CD4-positive, alpha-beta memory T cell (primary cell): ENCODE measurements around the gene TRA2A. TPM values are rescaled to one million over a fixed set of nuclear protein-coding genes. Genes with fewer than 3 reads are reported as not detected.

ENCODE experiments used
- CTCF ChIA-PET: fragments of 350-600 bp; sonication (Branson Sonifier 250); formaldehyde crosslinking; loops from one replicate; lab custom pipeline; 2021; ENCODE audit warnings: inconsistent platforms; ENCODE audit not compliant: partially characterized antibody; lab: Charles Lee
- POLR2A ChIA-PET: fragments of 350-600 bp; sonication (Branson Sonifier 250); formaldehyde crosslinking; loops from one replicate; lab custom pipeline; 2021; ENCODE audit not compliant: partially characterized antibody; lab: Charles Lee
- DNase-seq, 5 donors: peaks; one replicate each; pipeline versions ENCODE4 v3.0.0 to v3.0.0-alpha.2; 2020 to 2022; ENCODE audit warnings: mixed read lengths in 1 of 5
- H3K27ac ChIP-seq: one replicate; pipeline ENCODE4 v1.7.0; 2013; ENCODE audit warnings: low read depth, low read length
- H3K27me3 ChIP-seq: 2 replicates; pipeline ENCODE4 v1.7.0; 2013; ENCODE audit warnings: mild to moderate bottlenecking, low read length, moderate library complexity; ENCODE audit not compliant: insufficient read depth
- H3K36me3 ChIP-seq: 2 replicates; pipeline ENCODE4 v1.7.0; 2013; ENCODE audit warnings: mild to moderate bottlenecking, low read length, moderate library complexity; ENCODE audit not compliant: insufficient read depth
- H3K4me1 ChIP-seq: 2 replicates; pipeline ENCODE4 v1.7.0; 2013; ENCODE audit warnings: mild to moderate bottlenecking, low read length, moderate library complexity; ENCODE audit not compliant: insufficient read depth
- H3K4me3 ChIP-seq, 2 donors: one replicate each; pipeline ENCODE4 v1.7.0; 2013; ENCODE audit warnings: low read length in 2 of 2, mild to moderate bottlenecking in 1 of 2
- H3K9me3 ChIP-seq, 2 donors: one replicate each; pipeline ENCODE4 v1.7.0; 2013; ENCODE audit warnings: low read length in 2 of 2, control low read depth in 1 of 2; ENCODE audit not compliant: control insufficient read depth in 1 of 2
- H3K27ac Mint-ChIP-seq, 7 donors: one replicate each; pipeline ENCODE4 v1.8.0; 2020 to 2021; ENCODE audit warnings: mixed read lengths in 7 of 7, mild to moderate bottlenecking in 6 of 7, inconsistent platforms in 3 of 7, moderate library complexity in 3 of 7
- H3K27me3 Mint-ChIP-seq, 2 donors: one replicate each; pipeline ENCODE4 v1.8.0; 2020 to 2021; ENCODE audit warnings: mixed read lengths in 2 of 2
- H3K36me3 Mint-ChIP-seq, 2 donors: one replicate each; pipeline ENCODE4 v1.8.0; 2020 to 2021; ENCODE audit warnings: mixed read lengths in 2 of 2, inconsistent platforms in 1 of 2, mild to moderate bottlenecking in 1 of 2
- H3K4me1 Mint-ChIP-seq, 4 donors: one replicate each; pipeline ENCODE4 v1.8.0; 2020 to 2021; ENCODE audit warnings: mixed read lengths in 4 of 4, mild to moderate bottlenecking in 1 of 4
- H3K4me3 Mint-ChIP-seq, 8 donors: one replicate each; pipeline ENCODE4 v1.8.0; 2020 to 2021; ENCODE audit warnings: mixed read lengths in 8 of 8, mild to moderate bottlenecking in 7 of 8, moderate library complexity in 6 of 8, inconsistent platforms in 3 of 8
- H3K9me3 Mint-ChIP-seq, 8 donors: one replicate each; pipeline ENCODE4 v1.8.0; 2020 to 2021; ENCODE audit warnings: mixed read lengths in 8 of 8, mild to moderate bottlenecking in 5 of 8, inconsistent platforms in 3 of 8, moderate library complexity in 1 of 8
- intact Hi-C: fragments of 100-400 bp; cut with micrococcal nuclease; formaldehyde crosslinking; loops from one replicate; pipeline ENCODE4 v1.15.1; 2023
- polyA plus RNA-seq, 2 donors: library from polyadenylated mRNA; unstranded; fragments of 300-500 nt; fragmentation: Illumina TruSeq; gene quantifications; one replicate each; pipeline ENCODE4 v1.2.3, GENCODE V29; 2021
- total RNA-seq, 2 experiments: library from RNA; stranded (reverse); gene quantifications; one replicate each; pipeline ENCODE4 v1.2.3, GENCODE V29; 2021

TRA2A gene
- total and polyA plus RNA-seq, 4 experiments from 2014 or later, result 37.5 to 145 (median 90.1) TPM

DNA sequence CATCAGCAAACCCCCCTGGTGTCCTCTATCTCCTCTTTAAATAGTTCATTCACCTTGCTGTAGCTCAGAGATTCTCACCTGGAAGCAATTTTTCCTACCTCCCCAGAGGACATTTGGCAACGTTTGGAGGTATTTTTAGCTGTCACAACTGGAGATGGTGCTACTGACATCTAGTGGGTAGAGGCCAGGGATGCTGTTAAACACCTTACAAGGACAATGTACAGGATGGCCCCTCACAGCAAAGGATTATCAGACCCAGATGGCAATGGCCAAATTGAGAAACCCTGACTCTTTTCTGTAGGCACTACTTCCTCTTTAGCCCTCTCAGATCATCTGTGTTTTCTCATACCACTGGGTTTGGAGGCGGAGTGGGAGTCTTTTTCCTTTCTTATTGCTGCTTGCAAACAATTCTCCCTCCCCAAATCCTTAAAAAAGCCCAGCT lies 13.2 kb upstream of the TRA2A start:
- Histone ChIP-seq H3K9me3 (no peaks in the 10 kb centered on the region), H3K4me1 (peaks cover 5% of the 10 kb centered on the region), H3K27me3 (no peaks in the 10 kb centered on the region), H3K4me3 (no peak overlapping the region), H3K27ac (no peak overlapping the region), H3K36me3 (no peaks in the 10 kb centered on the region)
- Mint-ChIP-seq H3K9me3 (no peaks in the 10 kb centered on the region), H3K27me3 (no peaks in the 10 kb centered on the region), H3K4me1 (peaks cover 9 to 10% (median 10%) of the 10 kb centered on the region in 4 donors), H3K27ac (peak overlapping the region in 3 of 7 donors; percentile 24 to 74 (median 47)), H3K36me3 (no peaks in the 10 kb centered on the region), H3K4me3 (no peak overlapping the region)
- intact Hi-C loops, result loop anchor here (1.0 to 10.0 kb wide), 3 partner anchors 246 to 1550 kb away; partner anchors contain the start of gene MALSU1
- no peak for DNase-seq
- ChIA-PET CTCF (interaction anchor here (0.6 to 4.2 kb wide), 15 partner anchors 12 to 1029 kb away, joined by 3 to 25 read pairs (median 4); no protein-coding TSS in a partner anchor), POLR2A (interaction anchor here (2.9 kb wide), 1 partner anchor 14 kb away, joined by 11 read pairs; no protein-coding TSS in a partner anchor)

DNA sequence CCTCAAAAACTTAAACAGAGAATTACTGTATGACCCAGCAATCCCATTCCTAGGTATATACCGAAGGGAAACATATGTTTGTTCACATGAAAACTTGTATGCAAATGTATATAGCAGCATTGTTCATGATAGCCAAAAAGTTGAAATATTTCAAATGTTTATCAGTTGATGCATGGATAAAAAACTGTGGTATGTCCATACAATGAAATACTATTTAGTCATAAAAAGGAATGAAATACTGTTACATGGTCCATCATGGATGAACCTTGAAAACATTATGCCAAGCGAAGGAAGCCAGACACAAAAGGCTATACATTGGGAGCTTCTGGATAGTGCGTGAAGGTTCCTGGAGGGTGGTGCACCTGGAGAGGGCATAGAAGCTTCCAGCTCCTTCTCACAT lies 11.0 kb upstream of the TRA2A start:
- Mint-ChIP-seq H3K27me3 (no peaks in the 10 kb centered on the region), H3K4me3 (no peak overlapping the region), H3K4me1 (peaks cover 19 to 21% (median 20%) of the 10 kb centered on the region in 4 donors), H3K27ac (no peak overlapping the region), H3K36me3 (no peaks in the 10 kb centered on the region), H3K9me3 (no peaks in the 10 kb centered on the region)
- ChIA-PET CTCF (interaction anchor here (1.0 to 2.0 kb wide), 8 partner anchors 19 to 270 kb away, joined by 3 to 6 read pairs (median 4); partner anchors contain the start of gene FAM221A), POLR2A (interaction anchor here (2.9 kb wide), 1 partner anchor 12 kb away, joined by 11 read pairs; no protein-coding TSS in a partner anchor)
- Histone ChIP-seq H3K4me1 (peaks cover 22% of the 10 kb centered on the region), H3K36me3 (no peaks in the 10 kb centered on the region), H3K27ac (no peak overlapping the region), H3K9me3 (no peaks in the 10 kb centered on the region), H3K27me3 (no peaks in the 10 kb centered on the region), H3K4me3 (no peak overlapping the region)
- DNase-seq, result no peak
- intact Hi-C loops, result loop anchor here (10.0 kb wide), 1 partner anchor 1552 kb away; no protein-coding TSS in a partner anchor

DNA sequence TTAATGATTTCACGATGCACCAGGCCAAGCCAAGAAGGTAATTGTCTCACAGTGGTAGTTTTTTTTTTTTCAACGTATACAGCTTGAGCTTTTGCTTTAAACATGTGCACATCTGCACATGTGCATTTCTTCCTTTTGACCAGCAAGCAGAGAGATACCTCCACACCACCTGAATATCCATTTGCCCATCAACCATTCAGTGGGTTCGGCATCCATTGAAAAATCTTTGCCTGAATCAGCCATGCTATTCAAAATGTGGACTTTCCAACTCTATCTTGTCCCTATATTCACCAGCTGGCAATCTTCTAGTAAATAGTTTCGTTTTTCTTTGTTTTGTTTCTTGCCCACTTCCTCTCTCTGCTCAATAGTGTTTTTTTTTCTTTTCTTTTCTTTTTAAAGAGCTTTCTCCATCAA lies 7.7 kb upstream of the TRA2A start:
- ChIA-PET CTCF (interaction anchor here (0.6 to 4.0 kb wide), 16 partner anchors 7 to 1559 kb away, joined by 3 to 24 read pairs (median 4); no protein-coding TSS in a partner anchor), POLR2A (interaction anchor here (0.6 to 3.0 kb wide), 11 partner anchors 8 to 1440 kb away, joined by 3 to 32 read pairs (median 4); partner anchors contain the start of genes CCDC126, MALSU1 and TRA2A)
- H3K9me3 ChIP-seq, result no peaks in the 10 kb centered on the region
- peak overlapping the region in 1 of 2 donors; percentile 18 for H3K4me3 ChIP-seq
- Mint-ChIP-seq H3K4me3 (peak overlapping the region; percentile 51 to 85 (median 76)), H3K27ac (peak overlapping the region; percentile 65 to 90 (median 84)), H3K27me3 (no peaks in the 10 kb centered on the region), H3K9me3 (no peaks in the 10 kb centered on the region), H3K36me3 (no peaks in the 10 kb centered on the region), H3K4me1 (peaks cover 12 to 16% (median 14%) of the 10 kb centered on the region in 4 donors)
- peaks cover 22% of the 10 kb centered on the region for H3K4me1 ChIP-seq
- peak overlapping the region; percentile 36 for H3K27ac ChIP-seq
- H3K36me3 ChIP-seq, result no peaks in the 10 kb centered on the region
- peak in 3 of 5 donors; percentile 40 to 42 (median 41) for DNase-seq
- H3K27me3 ChIP-seq, result no peaks in the 10 kb centered on the region
- intact Hi-C loops, result loop anchor here (1.0 to 10.0 kb wide), 4 partner anchors 8 to 1645 kb away; partner anchors contain the start of genes CYCS and TRA2A

DNA sequence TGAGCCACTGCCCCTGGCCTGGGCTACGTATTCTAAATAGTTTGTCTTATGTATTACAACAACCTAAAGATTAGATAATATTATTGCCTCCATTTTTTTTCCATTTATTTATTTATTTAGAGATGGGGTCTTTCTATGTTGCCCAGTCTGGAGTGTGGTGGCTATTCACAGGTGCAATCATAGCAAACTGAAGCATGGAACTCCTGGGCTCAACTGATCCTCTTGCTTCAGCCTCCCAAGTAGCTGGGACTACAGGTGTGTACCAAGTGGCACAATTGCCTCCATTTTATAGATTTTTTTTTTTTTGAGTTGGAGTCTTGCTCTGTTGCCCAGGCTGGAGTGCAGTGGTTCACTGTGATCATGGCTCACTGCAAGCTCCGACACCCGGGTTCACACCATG lies 6.5 kb upstream of the TRA2A start:
- ChIA-PET CTCF (interaction anchor here (0.7 to 4.0 kb wide), 5 partner anchors 9 to 267 kb away, joined by 3 to 24 read pairs (median 10); partner anchors contain the start of gene STK31), POLR2A (interaction anchor here (1.0 to 1.7 kb wide), 3 partner anchors 28 to 240 kb away, joined by 4 to 7 read pairs (median 6); partner anchors contain the start of gene MALSU1)
- no peak overlapping the region for H3K4me3 ChIP-seq
- peaks cover 22% of the 10 kb centered on the region for H3K4me1 ChIP-seq
- H3K36me3 ChIP-seq, result no peaks in the 10 kb centered on the region
- H3K27ac ChIP-seq, result no peak overlapping the region
- Mint-ChIP-seq H3K4me3 (no peak overlapping the region), H3K27ac (peak overlapping the region in 1 of 7 donors; percentile 19), H3K36me3 (no peaks in the 10 kb centered on the region), H3K4me1 (peaks cover 14 to 16% (median 15%) of the 10 kb centered on the region in 4 donors), H3K27me3 (no peaks in the 10 kb centered on the region), H3K9me3 (no peaks in the 10 kb centered on the region)
- intact Hi-C loops, result loop anchor here (10.0 kb wide), 2 partner anchors 1586 to 1646 kb away; partner anchors contain the start of gene CYCS
- H3K9me3 ChIP-seq, result no peaks in the 10 kb centered on the region
- H3K27me3 ChIP-seq, result no peaks in the 10 kb centered on the region
- DNase-seq, result no peak

DNA sequence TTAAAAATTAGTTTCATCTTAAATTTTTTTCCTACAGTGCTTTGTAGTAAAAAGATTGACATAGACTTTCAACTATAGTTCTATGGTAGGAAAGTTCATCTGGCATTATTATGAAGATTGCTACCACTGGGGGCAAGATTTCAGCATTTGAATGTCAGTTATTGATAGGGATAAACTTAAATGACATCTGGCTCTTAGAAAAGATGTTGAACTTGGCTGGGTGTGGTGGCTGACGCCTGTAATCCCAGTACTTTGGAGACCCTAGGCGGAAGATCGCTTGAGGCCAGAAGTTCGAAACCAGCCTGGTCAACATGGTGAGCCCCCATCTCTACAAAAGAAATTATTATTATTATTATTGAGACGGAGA lies 1.4 kb upstream of the TRA2A start:
- POLR2A ChIA-PET, result no interaction called here
- H3K36me3 Mint-ChIP-seq, result peaks cover 6 to 23% of the 10 kb centered on the region in 2 donors
- Histone ChIP-seq H3K4me1 (peaks cover 28% of the 10 kb centered on the region), H3K27ac (no peak overlapping the region), H3K27me3 (no peaks in the 10 kb centered on the region), H3K4me3 (no peak overlapping the region), H3K36me3 (no peaks in the 10 kb centered on the region), H3K9me3 (no peaks in the 10 kb centered on the region)
- intact Hi-C loops, result loop anchor here (5.0 to 10.0 kb wide), 6 partner anchors 261 to 1652 kb away; partner anchors contain the start of genes CYCS, HYCC1, NUP42 and OSBPL3
- H3K9me3 Mint-ChIP-seq, result peaks cover 0 to 3% (median 0%) of the 10 kb centered on the region in 8 donors
- CTCF ChIA-PET, result interaction anchor here (1.1 to 1.2 kb wide), 3 partner anchors 11 to 37 kb away, joined by 3 to 4 read pairs (median 4); no protein-coding TSS in a partner anchor
- peak overlapping the region in 6 of 7 donors; percentile 61 to 100 (median 94) for H3K27ac Mint-ChIP-seq
- no peaks in the 10 kb centered on the region for H3K27me3 Mint-ChIP-seq
- peak overlapping the region; percentile 10 to 84 (median 72) for H3K4me3 Mint-ChIP-seq
- no peak for DNase-seq
- H3K4me1 Mint-ChIP-seq, result peaks cover 20 to 39% (median 30%) of the 10 kb centered on the region in 4 donors

DNA sequence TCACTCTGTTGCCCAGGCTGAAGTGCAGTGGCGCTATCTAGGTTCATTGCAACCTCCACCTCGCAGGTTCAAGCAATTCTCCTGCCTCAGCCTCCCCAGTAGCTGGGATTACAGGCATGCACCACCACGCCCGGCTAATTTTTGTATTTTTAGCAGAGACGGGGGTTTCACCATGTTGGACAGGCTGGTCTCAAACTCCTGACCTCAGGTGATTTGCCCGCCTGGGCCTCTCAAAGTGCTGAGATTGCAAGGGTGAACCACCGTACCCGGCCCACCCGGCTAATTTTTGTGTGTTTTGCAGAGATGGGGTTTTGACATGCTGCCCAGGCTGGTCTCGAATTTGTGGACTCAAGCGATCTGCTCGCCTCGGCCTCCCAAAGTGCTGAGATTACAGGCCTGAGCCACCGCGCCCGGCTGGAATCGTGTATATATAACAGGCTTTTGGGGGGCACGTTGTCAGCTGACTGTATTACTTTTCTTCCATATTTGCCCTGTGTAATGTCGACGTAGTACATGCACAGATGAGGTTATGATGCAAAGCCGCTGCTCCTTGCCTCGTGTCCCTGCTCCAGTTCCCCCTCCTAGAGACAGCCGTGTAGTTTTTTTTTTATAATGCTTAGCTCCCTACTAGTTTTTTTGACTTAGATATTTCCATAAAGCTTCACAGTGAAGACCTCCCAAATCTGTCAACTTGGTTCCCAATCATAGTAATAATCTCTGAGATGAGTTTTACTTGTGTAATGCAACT lies 883 bp upstream of the TRA2A start:
- Mint-ChIP-seq H3K9me3 (peaks cover 0 to 3% (median 0%) of the 10 kb centered on the region in 8 donors), H3K4me3 (peak overlapping the region; percentile 78 to 100 (median 99)), H3K36me3 (peaks cover 6 to 23% of the 10 kb centered on the region in 2 donors), H3K27ac (peak overlapping the region; percentile 100), H3K4me1 (peaks cover 21 to 45% (median 33%) of the 10 kb centered on the region in 4 donors), H3K27me3 (no peaks in the 10 kb centered on the region)
- H3K9me3 ChIP-seq, result no peaks in the 10 kb centered on the region
- POLR2A ChIA-PET, result interaction anchor here (0.8 to 2.9 kb wide), 4 partner anchors 7 to 64 kb away, joined by 3 to 32 read pairs (median 7); partner anchors contain the start of gene CCDC126
- no peaks in the 10 kb centered on the region for H3K36me3 ChIP-seq
- H3K4me3 ChIP-seq, result peak overlapping the region in 1 of 2 donors; percentile 90
- peaks cover 33% of the 10 kb centered on the region for H3K4me1 ChIP-seq
- peak overlapping the region; percentile 96 for H3K27ac ChIP-seq
- intact Hi-C loops, result loop anchor here (1.0 to 10.0 kb wide), 8 partner anchors 15 to 1652 kb away; partner anchors contain the start of genes CYCS, HYCC1, MALSU1 and NUP42
- CTCF ChIA-PET, result interaction anchor here (1.1 to 1.2 kb wide), 3 partner anchors 12 to 38 kb away, joined by 3 to 4 read pairs (median 4); no protein-coding TSS in a partner anchor
- no peak for DNase-seq
- no peaks in the 10 kb centered on the region for H3K27me3 ChIP-seq
